VCaP (cell line): Measurements from ENCODE around the gene ENOX2.
"Not testable (repeated sequence)": the region's sequence is repeated elsewhere in the genome, so short reads cannot be mapped to it uniquely, and the experiment has no call there.

Source experiments
- H3K27ac ChIP-seq: fragments of 450-650 bp; 2 replicates; pipeline ENCODE4 v1.5.1; 2017
- CTCF ChIP-seq: fragments of 450-650 bp; conservative IDR thresholded peaks from 2 replicates; pipeline ENCODE4 v1.5.1; 2017; ENCODE audit warnings: mild to moderate bottlenecking, moderate library complexity

ENOX2 gene

GRCh38 chrX:130810561-130810960 lies 92.4 kb downstream of the ENOX2 start:
- H3K27ac ChIP-seq: no peak overlapping the region
- TF ChIP-seq CTCF: no peak

GRCh38 chrX:130805903-130806302 lies 97.1 kb downstream of the ENOX2 start:
- no peak overlapping the region for H3K27ac ChIP-seq
- TF ChIP-seq CTCF: no peak

GRCh38 chrX:130803537-130803936 lies 99.5 kb downstream of the ENOX2 start:
- no peak for TF ChIP-seq CTCF

GRCh38 chrX:130801901-130802300 lies 101.1 kb downstream of the ENOX2 start:
- H3K27ac ChIP-seq: no peak overlapping the region
- TF ChIP-seq CTCF: no peak

More at GRCh38 chrX:130803537-130803936, 99.5 kb downstream of the ENOX2 start:
- H3K27ac ChIP-seq: no peak overlapping the region

GRCh38 chrX:130799393-130799792 lies 103.6 kb downstream of the ENOX2 start:
- no peak for TF ChIP-seq CTCF

GRCh38 chrX:130793975-130794374 lies 109.0 kb downstream of the ENOX2 start:
- no peak for TF ChIP-seq CTCF
- H3K27ac ChIP-seq: no peak overlapping the region

More at GRCh38 chrX:130799393-130799792, 103.6 kb downstream of the ENOX2 start:
- no peak overlapping the region for H3K27ac ChIP-seq

- H3K27ac ChIP-seq: not testable (repeated sequence)
Measured at GRCh38 chrX:130791870-130792269, 111.1 kb downstream of the ENOX2 start.

- H3K27ac ChIP-seq: no peak overlapping the region
- TF ChIP-seq CTCF: no peak
Measured at GRCh38 chrX:130789793-130790192, 113.2 kb downstream of the ENOX2 start.
